Endometrium (tissue), 2 donors: Measurements from ENCODE around the gene IRAK2.
A peak's percentile ranks its signal among the peaks of the same experiment; 100 is the strongest.

Source experiments
- FAIRE-seq: peaks from 2 replicates; lab custom pipeline; 2012; peaks lifted over from hg19 to GRCh38; lab: Jason Lieb, UNC
- donor health status: control.
- donor health status: control.

Gene IRAK2

GRCh38 chr3:10285272-10286132, 120.8 kb downstream of the IRAK2 start:
- FAIRE-seq = peak; percentile 90

- FAIRE-seq = no peak
These were observed 121.4 kb downstream of the IRAK2 start for GRCh38 chr3:10286133-10286524.

- FAIRE-seq = no peak
These were observed 122.0 kb downstream of the IRAK2 start for GRCh38 chr3:10286596-10287295.

GRCh38 chr3:10287936-10288574, 123.3 kb downstream of the IRAK2 start:
- no peak for FAIRE-seq

- FAIRE-seq = no peak
These were observed 123.8 kb downstream of the IRAK2 start for GRCh38 chr3:10288575-10288960.

GRCh38 chr3:10289077-10289476, 124.4 kb downstream of the IRAK2 start:
- no peak for FAIRE-seq

GRCh38 chr3:10289787-10290355, 125.2 kb downstream of the IRAK2 start:
- FAIRE-seq = no peak

GRCh38 chr3:10290481-10291176, 125.9 kb downstream of the IRAK2 start:
- FAIRE-seq = no peak

GRCh38 chr3:10291641-10292040, 126.9 kb downstream of the IRAK2 start:
- FAIRE-seq = no peak

- no peak for FAIRE-seq
These were observed 128.0 kb downstream of the IRAK2 start, which contains the start of gene GHRL for GRCh38 chr3:10292505-10293419. Gene GHRL, minus strand, starts transcription at chr3:10292947. Its CDS starts 2,767 bp downstream, at chr3:10290180.
